Ovary (tissue), 9 donors: Measurements from ENCODE around the gene CELF1. TPM values are rescaled to one million over a fixed set of nuclear protein-coding genes. Genes with fewer than 3 reads are reported as not detected.

Experiments
- DNase-seq, 5 donors: peaks; one replicate each; pipeline ENCODE4 v3.0.0-alpha.2; 2019 to 2020
- H3K27ac ChIP-seq, 2 donors: fragments of 200-600 bp; one replicate each; pipeline versions ENCODE4 v1.5.1 to v1.8.0; 2019 to 2022
- H3K27me3 ChIP-seq: fragments of 200-600 bp; one replicate; pipeline ENCODE4 v1.8.0; 2022
- H3K36me3 ChIP-seq: fragments of 200-600 bp; sonication (generic); one replicate; pipeline ENCODE4 v1.5.1; 2019
- H3K4me1 ChIP-seq: one replicate; pipeline ENCODE4 v1.8.1; 2013; ENCODE audit warnings: mild to moderate bottlenecking, moderate library complexity; ENCODE audit not compliant: insufficient read depth
- H3K4me3 ChIP-seq: fragments of 200-600 bp; sonication (generic); one replicate; pipeline ENCODE4 v1.5.1; 2017
- H3K9me3 ChIP-seq, 2 donors: fragments of 200-600 bp in 1 of 2; sonication (generic) in 1 of 2; one replicate each; pipeline versions ENCODE4 v1.5.1 to v1.8.1; 2013 to 2019; ENCODE audit warnings: mild to moderate bottlenecking in 1 of 2, moderate library complexity in 1 of 2
- CTCF ChIP-seq, 3 donors: fragments of 450-650 bp in 2 of 3; fragments of 200-600 bp in 1 of 3; IDR thresholded peaks; one replicate each; pipeline versions ENCODE4 v1.5.1 to v1.8.0; 2016 to 2022; ENCODE audit warnings: antibody characterized with exemption in 3 of 3, mild to moderate bottlenecking in 1 of 3
- EP300 ChIP-seq: sonication (generic); formaldehyde crosslinking; IDR thresholded peaks from one replicate; pipeline ENCODE4 v1.6.1; 2017; ENCODE audit warnings: antibody characterized with exemption
- POLR2A ChIP-seq: fragments of 450-650 bp; IDR thresholded peaks from one replicate; pipeline ENCODE4 v1.6.1; 2017; ENCODE audit warnings: antibody characterized with exemption, mild to moderate bottlenecking, moderate library complexity
- WGBS, 3 donors: extraction: QIAGEN DNeasy Blood & Tissue Kit in 1 of 3; methylation state at CpG; one replicate each; pipeline versions ENCODE4 v1.1.5 to v1.1.7; 2013 to 2017; 5-methylcytosine and 5-hydroxymethylcytosine counted together
- intact Hi-C, 4 donors: fragments of 100-400 bp; cut with DNase I; formaldehyde crosslinking; loops; one replicate each; pipeline versions ENCODE4 v1.11.0 to v1.15.1; 2022 to 2023
- polyA plus RNA-seq, 2 donors: library from polyadenylated mRNA; stranded (reverse); fragments of 200-250 nt in 1 of 2; fragments of 350-450 nt in 1 of 2; fragmentation: Illumina TruSeq in 1 of 2; extraction: RNeasy Lipid Tissue Mini Kit (QIAGEN cat#74804) in 1 of 2; gene quantifications; one replicate each; pipeline ENCODE4 v1.2.3, GENCODE V29; 2013 to 2014
- total RNA-seq, 7 donors: library from RNA; depleted of rRNA in 2 of 7; stranded (reverse); fragments of >200 nt in 2 of 7; fragmentation: NEBNext Ultra II Directional in 3 of 7; extraction: Animal tissue kit (Norgen Biotek cat#: 25700) in 3 of 7; gene quantifications; one replicate each; pipeline versions ENCODE4 v1.1.0 to v1.2.4, GENCODE V29; 2016 to 2023
- donor health status: DM: no; HTN: no; CAD: no; lungs with moderate emphysema.
- donor health status: DM: no; HTN: no; CAD: no.
- donor health status: Bipolar disorder and iron deficiency.
- donor health status: DM: yes; HTN: yes; CAD: no.
- donor health status: DM: no; HTN: no; CAD: no.
- donor health status: DM: yes; HTN: yes; CAD: no.

The CELF1 gene
- total and polyA plus RNA-seq, 9 donors: 25.0 to 109 (median 71.5) TPM

- no peaks in the 10 kb centered on the region for H3K4me1 ChIP-seq
- H3K4me3 ChIP-seq: no peak overlapping the region
- no peak for DNase-seq
- no peak overlapping the region for H3K27ac ChIP-seq
- intact Hi-C loops: no loop called here
- no peaks in the 10 kb centered on the region for H3K27me3 ChIP-seq
- H3K9me3 ChIP-seq: no peaks in the 10 kb centered on the region
- H3K36me3 ChIP-seq: no peaks in the 10 kb centered on the region
- 80 to 85% (median 83%) methylated on average over 12 of the region's 12 CpGs for WGBS, 3 donors
- TF ChIP-seq CTCF (IDR thresholded peaks at IDR 0.05): no peak
- no peak for TF ChIP-seq EP300
- TF ChIP-seq POLR2A: no peak
Observed at GRCh38 chr11:47441421-47441820, 111.5 kb downstream of the CELF1 start.

- Histone ChIP-seq H3K9me3 (no peaks in the 10 kb centered on the region), H3K36me3 (no peaks in the 10 kb centered on the region), H3K27me3 (no peaks in the 10 kb centered on the region), H3K4me3 (no peak overlapping the region), H3K27ac (no peak overlapping the region), H3K4me1 (no peaks in the 10 kb centered on the region)
- intact Hi-C loops: no loop called here
- TF ChIP-seq CTCF (IDR thresholded peaks at IDR 0.05): no peak
- TF ChIP-seq EP300: no peak
- no peak for TF ChIP-seq POLR2A
- DNase-seq: no peak
- WGBS, 3 donors: 25 to 66% (median 61%) methylated on average over 2 of the region's 2 CpGs
Observed at GRCh38 chr11:47440054-47440476, 112.9 kb downstream of the CELF1 start.

- no peak for DNase-seq
- no peak overlapping the region for H3K27ac ChIP-seq
- intact Hi-C loops: no loop called here
- no peaks in the 10 kb centered on the region for H3K4me1 ChIP-seq
- no peaks in the 10 kb centered on the region for H3K27me3 ChIP-seq
- TF ChIP-seq POLR2A: no peak
- TF ChIP-seq CTCF (IDR thresholded peaks at IDR 0.05): no peak
- no peaks in the 10 kb centered on the region for H3K9me3 ChIP-seq
- H3K4me3 ChIP-seq: no peak overlapping the region
- H3K36me3 ChIP-seq: no peaks in the 10 kb centered on the region
- 90 to 92% (median 91%) methylated on average over 18 of the region's 18 CpGs for WGBS, 3 donors
Observed at GRCh38 chr11:47438721-47439120, 114.2 kb downstream of the CELF1 start.

GRCh38 chr11:47437746-47438418 lies 115.0 kb downstream of the CELF1 start:
- Histone ChIP-seq H3K36me3 (no peaks in the 10 kb centered on the region), H3K4me3 (no peak overlapping the region), H3K4me1 (no peaks in the 10 kb centered on the region), H3K9me3 (no peaks in the 10 kb centered on the region), H3K27ac (no peak overlapping the region), H3K27me3 (no peaks in the 10 kb centered on the region)
- peak in 4 of 5 donors; percentile 45 to 80 (median 66) for DNase-seq
- TF ChIP-seq EP300 (no peak), POLR2A (no peak), CTCF (IDR thresholded peaks at IDR 0.05) (no peak)
- intact Hi-C loops: no loop called here
- WGBS, 3 donors: 47 to 56% (median 48%) methylated on average over 13 to 16 of the region's 16 CpGs
